Fibroblast of lung (primary cell): ENCODE data around the gene LIMCH1.

Experiments
- CTCF ChIP-seq, 2 donors: IDR thresholded peaks in 1 of 2; conservative IDR thresholded peaks in 1 of 2; 1 replicate in 1 of 2; 2 replicates in 1 of 2; pipeline ENCODE4 v1.5.1; 2011 to 2012; ENCODE audit warnings: low read length in 2 of 2, control low read depth in 1 of 2, inconsistent platforms in 1 of 2, low read depth in 1 of 2, mild to moderate bottlenecking in 1 of 2
- EZH2 ChIP-seq: IDR thresholded peaks from 2 replicates; pipeline ENCODE4 v1.5.1; 2012; ENCODE audit warnings: low read length, control low read depth, mild to moderate bottlenecking; ENCODE audit errors: missing control alignments

- TF ChIP-seq CTCF (conservative IDR thresholded peaks at IDR 0.05 in 1 of 2, IDR thresholded peaks at IDR 0.05 in 1 of 2; ENCODE audit: low read depth in 1 of 2, low read length in 2 of 2) (no peak), EZH2 (no peak)
Observed at GRCh38 chr4:41635441-41635840, 97.5 kb downstream of the LIMCH1 start.
